ENCODE results near the gene ZNF787.
A peak's percentile ranks its signal among the peaks of the same experiment; 100 is the strongest.

Gene ZNF787

GRCh38 chr19:56142897-56143434 lies 21.9 kb upstream of the ZNF787 start:
- no peak for DNase-seq

GRCh38 chr19:56142087-56142787 lies 21.1 kb upstream of the ZNF787 start:
- no peak for DNase-seq

- DNase-seq: peak in 3 of 4 experiments; percentile 15 to 37 (median 23)
Observed at GRCh38 chr19:56141417-56141993, 20.4 kb upstream of the ZNF787 start.

- peak; percentile 99 to 100 (median 100) for DNase-seq
Observed at GRCh38 chr19:56140583-56141416, 19.7 kb upstream of the ZNF787 start, which contains the start of gene ZNF444. Gene ZNF444 (plus strand): TSS chr19:56141287. CDS start chr19:56146912, 5,625 bp downstream.

- no peak for DNase-seq
Observed at GRCh38 chr19:56139847-56140582, 18.9 kb upstream of the ZNF787 start.

GRCh38 chr19:56138069-56138468 lies 17.0 kb upstream of the ZNF787 start:
- no peak for DNase-seq

- no peak for DNase-seq
Observed at GRCh38 chr19:56137405-56137804, 16.3 kb upstream of the ZNF787 start.

GRCh38 chr19:56136362-56136761 lies 15.3 kb upstream of the ZNF787 start:
- no peak for DNase-seq

- DNase-seq: no peak
Observed at GRCh38 chr19:56134654-56134921, 13.5 kb upstream of the ZNF787 start.

GRCh38 chr19:56133858-56134653 lies 13.0 kb upstream of the ZNF787 start:
- DNase-seq: no peak

GRCh38 chr19:56132316-56132822 lies 11.3 kb upstream of the ZNF787 start:
- DNase-seq: no peak

- DNase-seq: no peak
Observed at GRCh38 chr19:56131651-56132050, 10.6 kb upstream of the ZNF787 start.

GRCh38 chr19:56130006-56130405 lies 8.9 kb upstream of the ZNF787 start:
- no peak for DNase-seq

GRCh38 chr19:56126983-56127780 lies 6.1 kb upstream of the ZNF787 start:
- DNase-seq: no peak

- no peak for DNase-seq
Observed at GRCh38 chr19:56125806-56126590, 4.9 kb upstream of the ZNF787 start.

- DNase-seq: peak in 1 of 4 experiments; percentile 35
Observed at GRCh38 chr19:56124578-56124977, 3.5 kb upstream of the ZNF787 start.

- DNase-seq: no peak
Observed at GRCh38 chr19:56123266-56123891, 2.3 kb upstream of the ZNF787 start.

- peak; percentile 63 to 80 (median 70) for DNase-seq
Observed at GRCh38 chr19:56120371-56121179, 520 bp downstream of the ZNF787 start.

- DNase-seq: no peak
Observed at GRCh38 chr19:56120002-56120370, 1.1 kb downstream of the ZNF787 start.
